Measurements from ENCODE around the gene EEPD1.

DNA sequence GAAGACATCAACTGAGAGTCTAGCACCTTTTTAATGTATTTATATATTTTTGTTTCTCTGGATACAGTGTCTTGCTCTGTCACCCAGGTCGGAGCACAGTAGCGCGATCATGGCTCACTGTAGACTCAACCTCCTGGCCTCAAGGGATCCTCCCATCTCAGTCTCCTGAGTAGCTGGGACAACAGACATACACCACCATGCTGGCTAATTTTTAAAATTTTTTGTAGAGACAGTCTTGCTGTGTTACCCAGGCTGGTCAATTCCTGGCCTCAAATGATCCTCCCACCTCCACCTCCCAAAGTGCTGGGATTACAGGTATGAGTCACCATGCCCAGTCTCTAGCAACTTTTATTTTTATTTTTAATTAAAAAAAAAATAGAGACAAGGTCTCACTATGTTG is 185.2 kb downstream of the EEPD1 start:
- TF ChIP-seq, protein P1, sequence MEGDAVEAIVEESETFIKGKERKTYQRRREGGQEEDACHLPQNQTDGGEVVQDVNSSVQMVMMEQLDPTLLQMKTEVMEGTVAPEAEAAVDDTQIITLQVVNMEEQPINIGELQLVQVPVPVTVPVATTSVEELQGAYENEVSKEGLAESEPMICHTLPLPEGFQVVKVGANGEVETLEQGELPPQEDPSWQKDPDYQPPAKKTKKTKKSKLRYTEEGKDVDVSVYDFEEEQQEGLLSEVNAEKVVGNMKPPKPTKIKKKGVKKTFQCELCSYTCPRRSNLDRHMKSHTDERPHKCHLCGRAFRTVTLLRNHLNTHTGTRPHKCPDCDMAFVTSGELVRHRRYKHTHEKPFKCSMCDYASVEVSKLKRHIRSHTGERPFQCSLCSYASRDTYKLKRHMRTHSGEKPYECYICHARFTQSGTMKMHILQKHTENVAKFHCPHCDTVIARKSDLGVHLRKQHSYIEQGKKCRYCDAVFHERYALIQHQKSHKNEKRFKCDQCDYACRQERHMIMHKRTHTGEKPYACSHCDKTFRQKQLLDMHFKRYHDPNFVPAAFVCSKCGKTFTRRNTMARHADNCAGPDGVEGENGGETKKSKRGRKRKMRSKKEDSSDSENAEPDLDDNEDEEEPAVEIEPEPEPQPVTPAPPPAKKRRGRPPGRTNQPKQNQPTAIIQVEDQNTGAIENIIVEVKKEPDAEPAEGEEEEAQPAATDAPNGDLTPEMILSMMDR (IDR thresholded peaks at IDR 0.05), result no peak
- no peak for TF ChIP-seq POLR2A (IDR thresholded peaks at IDR 0.05)
